ENCODE results near the gene PHF1.

DNA sequence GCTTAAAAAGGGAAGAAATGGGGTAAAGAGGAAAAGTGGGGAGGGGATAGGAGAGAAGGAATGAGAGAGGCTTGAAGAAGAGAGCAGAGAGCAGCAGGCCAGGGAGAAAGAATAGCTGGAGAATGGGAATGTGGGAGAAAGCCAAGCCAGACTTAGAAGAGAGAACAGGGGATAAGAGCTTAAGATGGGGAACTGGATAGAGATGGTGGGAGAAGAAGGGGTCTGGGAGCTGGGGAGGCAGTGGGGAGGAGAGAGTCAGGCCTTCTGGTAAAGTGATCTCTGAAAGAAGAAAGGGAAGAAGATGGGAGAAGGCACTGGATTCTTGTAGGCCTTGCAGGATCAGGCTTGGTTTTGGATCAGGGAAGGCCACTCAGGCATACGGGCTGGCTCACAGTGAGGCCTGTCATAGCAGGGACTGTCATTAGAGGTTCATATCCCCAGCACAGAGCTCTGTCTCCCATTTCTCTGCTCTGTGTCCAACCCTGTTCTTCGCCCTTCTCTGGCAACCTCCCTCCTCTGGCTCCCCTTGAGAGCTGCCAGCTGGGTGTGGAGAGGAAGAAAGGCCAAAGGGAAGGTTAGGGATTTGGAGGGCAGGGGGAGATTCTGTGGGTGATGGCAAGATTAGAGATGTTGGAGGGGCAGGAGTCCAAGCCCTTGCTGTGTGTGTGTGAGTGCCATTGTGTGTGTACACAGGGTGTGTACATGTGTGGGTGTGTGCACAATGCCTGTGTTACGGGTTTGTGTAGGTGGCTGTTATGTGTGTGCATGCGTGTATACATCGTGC lies 18.3 kb downstream of the PHF1 start:
- TF ChIP-seq, protein P1, sequence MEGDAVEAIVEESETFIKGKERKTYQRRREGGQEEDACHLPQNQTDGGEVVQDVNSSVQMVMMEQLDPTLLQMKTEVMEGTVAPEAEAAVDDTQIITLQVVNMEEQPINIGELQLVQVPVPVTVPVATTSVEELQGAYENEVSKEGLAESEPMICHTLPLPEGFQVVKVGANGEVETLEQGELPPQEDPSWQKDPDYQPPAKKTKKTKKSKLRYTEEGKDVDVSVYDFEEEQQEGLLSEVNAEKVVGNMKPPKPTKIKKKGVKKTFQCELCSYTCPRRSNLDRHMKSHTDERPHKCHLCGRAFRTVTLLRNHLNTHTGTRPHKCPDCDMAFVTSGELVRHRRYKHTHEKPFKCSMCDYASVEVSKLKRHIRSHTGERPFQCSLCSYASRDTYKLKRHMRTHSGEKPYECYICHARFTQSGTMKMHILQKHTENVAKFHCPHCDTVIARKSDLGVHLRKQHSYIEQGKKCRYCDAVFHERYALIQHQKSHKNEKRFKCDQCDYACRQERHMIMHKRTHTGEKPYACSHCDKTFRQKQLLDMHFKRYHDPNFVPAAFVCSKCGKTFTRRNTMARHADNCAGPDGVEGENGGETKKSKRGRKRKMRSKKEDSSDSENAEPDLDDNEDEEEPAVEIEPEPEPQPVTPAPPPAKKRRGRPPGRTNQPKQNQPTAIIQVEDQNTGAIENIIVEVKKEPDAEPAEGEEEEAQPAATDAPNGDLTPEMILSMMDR (IDR thresholded peaks at IDR 0.05; ENCODE audit: low read depth, low read length, poor library complexity, severe bottlenecking), result no peak
- TF ChIP-seq EZH2phosphoT487 (IDR thresholded peaks at IDR 0.05; ENCODE audit: borderline replicate concordance, low read length), result no peak
